Ascending aorta (tissue), 2 donors: ENCODE measurements around the gene NFKBIE. TPM values are rescaled to one million over a fixed set of nuclear protein-coding genes. Genes with fewer than 3 reads are reported as not detected.

Source experiments
- DNase-seq, 2 donors: peaks; one replicate each; pipeline ENCODE4 v3.0.0-alpha.2; 2019; ENCODE audit warnings: low spot score in 2 of 2
- H3K27ac ChIP-seq, 2 donors: fragments of 200-600 bp; sonication (generic); one replicate each; pipeline ENCODE4 v1.5.1; 2016 to 2017; ENCODE audit warnings: mild to moderate bottlenecking in 1 of 2
- H3K27me3 ChIP-seq: fragments of 200-600 bp; sonication (generic); one replicate; pipeline ENCODE4 v1.5.1; 2017
- H3K36me3 ChIP-seq, 2 donors: fragments of 200-600 bp; sonication (generic); one replicate each; pipeline ENCODE4 v1.5.1; 2016
- H3K4me1 ChIP-seq, 2 donors: fragments of 200-600 bp; sonication (generic); one replicate each; pipeline ENCODE4 v1.5.1; 2016 to 2017; ENCODE audit warnings: mild to moderate bottlenecking in 1 of 2
- H3K4me3 ChIP-seq, 2 donors: fragments of 200-600 bp; sonication (generic); one replicate each; pipeline ENCODE4 v1.5.1; 2016 to 2017; ENCODE audit warnings: mild to moderate bottlenecking in 1 of 2
- H3K9me3 ChIP-seq, 2 donors: fragments of 200-600 bp; sonication (generic); one replicate each; pipeline ENCODE4 v1.5.1; 2016
- intact Hi-C: fragments of 100-400 bp; cut with DNase I; formaldehyde crosslinking; loops from one replicate; pipeline ENCODE4 v1.15.1; 2023
- total RNA-seq: library from RNA; depleted of rRNA; stranded (reverse); fragments of >200 nt; gene quantifications from one replicate; pipeline ENCODE4 v1.1.0, GENCODE V29; 2016
- TF ChIP-seq, protein P1 (sequence below), 3 experiments: fragments of 200-600 bp in 2 of 3; fragments of 450-650 bp in 1 of 3; sonication (generic) in 2 of 3; IDR thresholded peaks; one replicate each; pipeline ENCODE4 v1.5.1; 2016 to 2019; ENCODE audit warnings: antibody characterized with exemption in 3 of 3, mild to moderate bottlenecking in 1 of 3, moderate library complexity in 1 of 3

NFKBIE gene
- total RNA-seq, 1 donor from 2014 or later = 1.9 TPM

DNA sequence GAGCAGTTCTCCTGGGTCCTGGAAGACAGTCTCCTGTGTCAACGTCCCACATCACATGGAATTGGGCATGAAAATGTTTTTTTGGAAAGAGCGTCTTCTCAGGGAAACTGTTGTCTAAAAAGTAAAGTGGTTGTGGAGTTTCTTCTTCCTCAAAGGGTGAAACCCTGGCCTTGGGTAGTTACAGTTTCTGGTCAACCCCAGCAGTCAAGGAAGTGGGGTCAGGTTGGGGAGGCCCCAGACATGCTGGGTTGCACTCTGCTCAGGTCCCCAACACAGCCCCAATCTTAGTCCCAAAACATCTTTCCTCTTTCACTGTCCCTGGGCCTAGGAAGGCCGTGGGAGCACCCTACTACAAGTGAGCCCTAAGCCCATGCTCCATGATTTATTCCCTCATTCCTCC lies 996 bp upstream of the NFKBIE start:
- H3K36me3 ChIP-seq = no peaks in the 10 kb centered on the region
- H3K4me3 ChIP-seq = no peak overlapping the region
- peaks cover 17 to 29% of the 10 kb centered on the region in 2 donors for H3K4me1 ChIP-seq
- H3K27ac ChIP-seq = no peak overlapping the region
- intact Hi-C loops = loop anchor here (5.0 kb wide), 3 partner anchors 46 to 191 kb away; partner anchors contain the start of genes AARS2 and CDC5L
- peaks cover 6% of the 10 kb centered on the region for H3K27me3 ChIP-seq
- TF ChIP-seq, protein P1, sequence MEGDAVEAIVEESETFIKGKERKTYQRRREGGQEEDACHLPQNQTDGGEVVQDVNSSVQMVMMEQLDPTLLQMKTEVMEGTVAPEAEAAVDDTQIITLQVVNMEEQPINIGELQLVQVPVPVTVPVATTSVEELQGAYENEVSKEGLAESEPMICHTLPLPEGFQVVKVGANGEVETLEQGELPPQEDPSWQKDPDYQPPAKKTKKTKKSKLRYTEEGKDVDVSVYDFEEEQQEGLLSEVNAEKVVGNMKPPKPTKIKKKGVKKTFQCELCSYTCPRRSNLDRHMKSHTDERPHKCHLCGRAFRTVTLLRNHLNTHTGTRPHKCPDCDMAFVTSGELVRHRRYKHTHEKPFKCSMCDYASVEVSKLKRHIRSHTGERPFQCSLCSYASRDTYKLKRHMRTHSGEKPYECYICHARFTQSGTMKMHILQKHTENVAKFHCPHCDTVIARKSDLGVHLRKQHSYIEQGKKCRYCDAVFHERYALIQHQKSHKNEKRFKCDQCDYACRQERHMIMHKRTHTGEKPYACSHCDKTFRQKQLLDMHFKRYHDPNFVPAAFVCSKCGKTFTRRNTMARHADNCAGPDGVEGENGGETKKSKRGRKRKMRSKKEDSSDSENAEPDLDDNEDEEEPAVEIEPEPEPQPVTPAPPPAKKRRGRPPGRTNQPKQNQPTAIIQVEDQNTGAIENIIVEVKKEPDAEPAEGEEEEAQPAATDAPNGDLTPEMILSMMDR (IDR thresholded peaks at IDR 0.05) = no peak
- no peak for DNase-seq
- no peaks in the 10 kb centered on the region for H3K9me3 ChIP-seq

DNA sequence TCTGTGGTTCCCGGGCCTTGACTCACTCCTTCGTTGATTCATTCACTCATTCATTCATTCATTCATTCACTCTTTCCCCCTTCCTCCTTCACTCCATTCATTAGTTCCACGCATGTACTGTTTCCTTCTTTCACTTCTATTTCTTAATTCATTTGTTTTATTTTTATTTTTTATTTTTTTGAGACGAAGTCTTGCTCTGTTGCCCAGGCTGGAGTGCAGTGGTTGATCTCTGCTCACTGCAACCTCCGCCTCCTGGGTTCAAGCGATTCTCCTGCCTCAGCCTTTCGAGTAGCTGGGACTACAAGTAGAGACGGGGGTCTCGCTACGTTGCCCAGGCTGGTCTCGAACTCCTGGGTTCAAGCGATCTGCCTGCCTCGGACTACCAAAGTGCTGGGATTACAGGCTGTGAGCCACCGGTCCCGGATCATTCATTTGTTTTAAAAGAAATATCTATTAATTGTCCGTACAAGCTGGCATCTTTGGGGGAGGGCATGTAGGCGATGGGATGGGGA lies 427 bp upstream of the NFKBIE start:
- peaks cover 17 to 29% of the 10 kb centered on the region in 2 donors for H3K4me1 ChIP-seq
- intact Hi-C loops = loop anchor here (1.0 to 5.0 kb wide), 5 partner anchors 28 to 192 kb away; partner anchors contain the start of genes AARS2, CDC5L, MRPL14 and TMEM63B
- H3K9me3 ChIP-seq = no peaks in the 10 kb centered on the region
- TF ChIP-seq, protein P1 (IDR thresholded peaks at IDR 0.05) = no peak
- H3K27ac ChIP-seq = peak overlapping the region in 1 of 2 donors; percentile 72
- H3K27me3 ChIP-seq = peaks cover 6% of the 10 kb centered on the region
- no peaks in the 10 kb centered on the region for H3K36me3 ChIP-seq
- DNase-seq = no peak
- peak overlapping the region; percentile 69 to 73 for H3K4me3 ChIP-seq

DNA sequence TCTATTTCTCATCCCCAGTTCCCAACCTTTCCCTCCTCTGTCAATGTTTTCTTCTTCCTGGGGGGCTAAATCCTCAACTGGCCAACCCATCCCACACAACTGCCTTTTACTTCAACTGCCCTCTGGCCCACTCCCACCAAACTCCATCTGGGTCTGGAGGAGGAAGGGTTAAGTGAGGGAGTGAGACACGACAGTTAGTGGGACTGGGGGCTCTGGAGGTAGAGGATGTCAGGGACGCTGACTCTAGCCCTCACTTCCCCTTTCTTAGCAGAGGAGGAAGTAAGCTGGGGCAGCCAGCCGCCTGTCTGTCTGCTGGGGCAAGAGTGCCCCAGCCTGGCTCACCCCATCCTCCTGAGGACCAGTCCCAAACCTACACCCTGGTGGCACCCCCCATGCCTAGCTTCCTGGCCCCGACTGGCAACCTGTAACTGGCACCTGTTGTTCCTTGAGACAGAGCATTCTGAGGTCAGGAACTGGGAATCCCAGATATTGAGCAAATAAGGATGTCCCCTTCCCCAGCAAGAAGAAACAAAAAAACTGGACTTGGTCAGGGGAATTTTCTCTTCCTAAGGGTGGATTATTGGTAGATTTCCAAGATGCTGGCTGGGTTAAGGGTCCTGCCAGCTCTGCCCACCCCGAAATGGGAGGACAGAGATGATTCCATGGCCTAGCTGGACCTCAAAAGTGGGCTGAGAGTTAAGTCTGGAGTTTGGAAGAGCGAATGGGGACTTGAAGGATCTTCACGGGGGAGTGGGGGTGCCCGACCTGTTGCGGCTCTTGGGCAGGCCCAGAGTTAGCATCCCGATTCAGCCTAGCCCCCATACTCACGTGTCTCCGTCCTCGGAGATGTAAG lies 971 bp downstream of the NFKBIE start:
- TF ChIP-seq, protein P1 (IDR thresholded peaks at IDR 0.05) = no peak
- H3K4me3 ChIP-seq = peak overlapping the region; percentile 69 to 73
- peak overlapping the region; percentile 72 to 77 for H3K27ac ChIP-seq
- peaks cover 0 to 3% of the 10 kb centered on the region in 2 donors for H3K36me3 ChIP-seq
- peak in 1 of 2 donors; percentile 72 for DNase-seq
- intact Hi-C loops = loop anchor here (1.0 to 5.0 kb wide), 5 partner anchors 27 to 193 kb away; partner anchors contain the start of genes AARS2, CDC5L, MRPL14 and TMEM63B
- H3K4me1 ChIP-seq = peaks cover 15 to 29% of the 10 kb centered on the region in 2 donors
- no peaks in the 10 kb centered on the region for H3K27me3 ChIP-seq
- H3K9me3 ChIP-seq = no peaks in the 10 kb centered on the region

DNA sequence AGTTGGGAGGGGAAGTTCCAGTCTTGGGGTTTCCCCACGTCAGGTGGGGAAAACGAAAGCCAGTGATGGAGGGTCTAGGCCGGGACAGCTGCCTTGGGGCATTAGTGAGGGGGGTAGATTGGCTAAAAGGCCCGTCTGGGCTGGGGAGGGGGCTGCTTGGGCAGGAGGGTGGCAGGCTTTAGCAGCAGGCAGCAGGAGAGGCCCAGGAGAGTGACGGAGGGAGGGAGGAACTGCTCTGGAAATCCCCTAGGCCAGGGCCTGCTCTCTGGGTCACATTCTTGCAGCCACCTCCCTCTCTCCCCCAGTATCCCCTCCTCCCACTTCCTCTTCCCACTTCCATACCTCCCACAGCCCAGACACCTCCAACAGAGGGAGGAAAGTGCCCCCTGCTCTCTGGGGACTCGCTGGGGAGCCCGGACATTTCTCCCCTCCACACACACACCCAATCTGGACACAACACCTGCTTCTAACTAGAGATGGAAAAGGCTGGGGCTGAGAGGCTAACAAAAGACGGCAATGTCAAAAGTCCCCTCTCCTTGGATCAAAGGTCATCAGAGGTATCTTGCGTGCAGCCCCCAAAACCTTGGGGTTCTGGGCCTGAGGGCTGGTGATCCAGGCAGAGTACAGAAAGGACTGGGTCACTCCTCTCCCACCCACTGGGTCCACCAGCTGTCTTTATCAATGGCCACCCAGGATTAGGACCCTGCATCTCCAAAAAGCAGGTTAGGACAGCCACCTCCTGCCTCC lies 1.8 kb downstream of the NFKBIE start:
- no peak overlapping the region for H3K27ac ChIP-seq
- no peak for DNase-seq
- H3K9me3 ChIP-seq = no peaks in the 10 kb centered on the region
- H3K36me3 ChIP-seq = peaks cover 0 to 3% of the 10 kb centered on the region in 2 donors
- H3K4me3 ChIP-seq = peak overlapping the region; percentile 69 to 73
- no peaks in the 10 kb centered on the region for H3K27me3 ChIP-seq
- intact Hi-C loops = no loop called here
- peaks cover 15 to 29% of the 10 kb centered on the region in 2 donors for H3K4me1 ChIP-seq
- TF ChIP-seq, protein P1 (IDR thresholded peaks at IDR 0.05) = no peak
